Transverse colon (tissue), 4 donors: ENCODE measurements around the gene HIF3A. TPM values are rescaled to one million over a fixed set of nuclear protein-coding genes. Genes with fewer than 3 reads are reported as not detected.

Source experiments
- DNase-seq: peaks from one replicate; pipeline ENCODE4 v3.0.0-alpha.2; 2019
- H3K27ac ChIP-seq, 4 donors: fragments of 200-600 bp; sonication (generic); 2 replicates each; pipeline ENCODE4 v1.5.1; 2016 to 2018; ENCODE audit warnings: inconsistent platforms in 4 of 4
- H3K27me3 ChIP-seq: fragments of 200-600 bp; sonication (generic); 2 replicates; pipeline ENCODE4 v1.5.1; 2017; ENCODE audit warnings: inconsistent platforms
- H3K36me3 ChIP-seq, 4 donors: fragments of 200-600 bp; sonication (generic); 2 replicates each; pipeline ENCODE4 v1.5.1; 2017 to 2019; ENCODE audit warnings: inconsistent platforms in 4 of 4
- H3K4me1 ChIP-seq, 4 donors: fragments of 200-600 bp; sonication (generic); 2 replicates each; pipeline ENCODE4 v1.5.1; 2017 to 2020; ENCODE audit warnings: inconsistent platforms in 4 of 4
- H3K4me3 ChIP-seq, 4 donors: fragments of 200-600 bp; sonication (generic); 1 replicate in 1 of 4; 2 replicates in 3 of 4; pipeline versions ENCODE4 v1.5.1 to v1.6.1; 2017 to 2019; ENCODE audit warnings: inconsistent platforms in 4 of 4
- H3K9me3 ChIP-seq, 2 donors: fragments of 200-600 bp; sonication (generic); 2 replicates each; pipeline ENCODE4 v1.5.1; 2017 to 2019; ENCODE audit warnings: inconsistent platforms in 2 of 2
- CTCF ChIP-seq, 5 experiments: fragments of 200-600 bp in 3 of 5; fragments of 450-650 bp in 2 of 5; sonication (generic) in 3 of 5; IDR thresholded peaks; 1 replicate in 2 of 5; 2 replicates in 3 of 5; pipeline ENCODE4 v1.5.1; 2016 to 2017; ENCODE audit warnings: antibody characterized with exemption in 5 of 5, inconsistent platforms in 3 of 5, mild to moderate bottlenecking in 2 of 5, moderate library complexity in 1 of 5
- EP300 ChIP-seq: sonication (generic); formaldehyde crosslinking; IDR thresholded peaks from one replicate; pipeline ENCODE4 v1.6.1; 2017; ENCODE audit warnings: antibody characterized with exemption, low read depth
- POLR2A ChIP-seq: fragments of 450-650 bp; IDR thresholded peaks from one replicate; pipeline ENCODE4 v1.6.1; 2016; ENCODE audit warnings: antibody characterized with exemption, mild to moderate bottlenecking, moderate library complexity
- POLR2AphosphoS5 ChIP-seq, 3 donors: sonication (generic); formaldehyde crosslinking; IDR thresholded peaks; one replicate each; pipeline ENCODE4 v1.6.1; 2016; ENCODE audit warnings: antibody characterized with exemption in 3 of 3
- WGBS, 2 donors: methylation state at CpG; one replicate each; pipeline ENCODE4 v1.1.5; 2018; ENCODE audit warnings: low coverage in 1 of 2; 5-methylcytosine and 5-hydroxymethylcytosine counted together
- in situ Hi-C, 4 donors: fragments of 200-750 bp; cut with MboI; loops; one replicate each; pipeline versions ENCODE4 v1.15.0 to v1.15.1; 2017; ENCODE audit warnings: low sequenced_read_pairs in 3 of 4, low pct_ligation_motif_present in 1 of 4, low pct_unique_long_range_greater_than_20kb in 1 of 4
- intact Hi-C: fragments of 100-400 bp; cut with DNase I; formaldehyde crosslinking; loops from one replicate; pipeline ENCODE4 v1.15.1; 2023; ENCODE audit warnings: low total_unique reads
- total RNA-seq, 4 donors: library from RNA; depleted of rRNA; stranded (reverse); fragments of >200 nt; gene quantifications; one replicate each; pipeline ENCODE4 v1.1.0, GENCODE V29; 2016

The HIF3A gene
- total RNA-seq, 4 donors from 2014 or later, result 37.7 to 227 (median 97.5) TPM

- H3K27me3 ChIP-seq, result no peaks in the 10 kb centered on the region
- no peak overlapping the region for H3K27ac ChIP-seq
- 63 to 80% methylated on average over 1 of the region's 1 CpG for WGBS, 2 donors
- peaks cover 19 to 25% (median 22%) of the 10 kb centered on the region in 4 donors for H3K4me1 ChIP-seq
- intact Hi-C loops (no loop called here), in situ Hi-C loops (no loop called here)
- no peak for TF ChIP-seq CTCF (IDR thresholded peaks at IDR 0.05)
- no peak for TF ChIP-seq POLR2AphosphoS5 (IDR thresholded peaks at IDR 0.05)
- no peak for TF ChIP-seq POLR2A
- no peak for TF ChIP-seq EP300
- H3K36me3 ChIP-seq, result no peaks in the 10 kb centered on the region
- DNase-seq, result no peak
- no peaks in the 10 kb centered on the region for H3K9me3 ChIP-seq
- H3K4me3 ChIP-seq, result no peak overlapping the region
These were observed 47.5 kb downstream of the HIF3A start for GRCh38 chr19:46344363-46344762.

DNA sequence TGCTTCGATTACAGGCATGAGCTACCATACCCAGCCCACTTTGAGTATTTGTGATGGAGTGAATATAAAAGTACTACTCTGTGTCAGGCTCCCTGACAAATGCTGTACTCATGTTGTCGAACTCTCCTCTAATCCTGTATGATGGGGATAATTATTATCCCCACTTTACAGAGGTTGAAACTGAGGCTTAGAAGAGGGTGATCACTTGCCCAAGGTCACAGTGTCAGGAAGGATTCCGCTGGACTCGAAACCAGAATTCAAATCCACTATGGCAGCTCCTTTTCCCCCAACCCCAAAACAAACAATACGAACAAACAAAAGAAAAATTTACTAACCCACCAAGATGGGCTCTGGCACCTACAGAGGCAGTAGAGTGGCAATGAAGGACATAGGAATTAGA, 48.3 kb downstream of the HIF3A start:
- no peaks in the 10 kb centered on the region for H3K9me3 ChIP-seq
- intact Hi-C loops, result no loop called here
- DNase-seq, result no peak
- in situ Hi-C loops, result no loop called here
- peaks cover 26 to 33% (median 30%) of the 10 kb centered on the region in 4 donors for H3K4me1 ChIP-seq
- TF ChIP-seq EP300 (no peak), POLR2A (no peak), POLR2AphosphoS5 (IDR thresholded peaks at IDR 0.05) (no peak), CTCF (IDR thresholded peaks at IDR 0.05) (no peak)
- no peak overlapping the region for H3K4me3 ChIP-seq
- no peak overlapping the region for H3K27ac ChIP-seq
- 91 to 100% methylated on average over 1 to 5 of the region's 5 CpGs for WGBS, 2 donors
- no peaks in the 10 kb centered on the region for H3K36me3 ChIP-seq
- H3K27me3 ChIP-seq, result no peaks in the 10 kb centered on the region

DNA sequence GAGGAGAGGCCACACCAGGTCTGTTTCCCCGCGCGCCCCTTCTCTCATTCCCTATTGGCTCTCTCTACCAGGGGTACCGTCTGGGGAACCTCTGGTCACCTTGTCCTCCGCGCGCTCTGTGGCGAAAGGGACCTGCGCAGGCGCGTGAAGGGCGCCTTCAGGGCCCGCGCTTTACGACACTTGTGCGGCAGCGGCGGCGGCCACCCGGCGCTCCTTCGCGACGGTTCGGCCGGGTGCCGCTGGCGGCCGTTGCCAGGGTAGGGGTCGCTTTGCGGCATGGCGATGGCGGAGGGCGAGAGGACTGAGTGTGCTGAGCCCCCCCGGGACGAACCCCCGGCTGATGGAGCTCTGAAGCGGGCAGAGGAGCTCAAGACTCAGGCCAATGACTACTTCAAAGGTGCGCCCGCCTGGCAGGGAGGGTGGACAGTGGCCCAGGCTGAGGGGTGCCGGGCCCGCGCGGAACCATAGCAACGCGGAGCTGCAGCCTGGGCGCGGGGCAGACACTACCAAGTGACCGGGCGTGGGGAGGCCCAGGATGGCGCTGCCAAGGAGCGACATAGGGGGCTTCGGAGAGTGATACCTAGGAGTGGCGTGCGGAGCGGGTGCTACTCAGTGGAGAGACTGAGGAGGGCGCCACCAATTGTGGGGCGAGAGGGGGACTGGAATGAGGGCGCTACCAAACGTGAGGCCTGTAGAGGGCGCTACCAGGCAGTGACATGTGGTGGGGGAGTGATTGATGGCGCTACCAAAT, 50.2 kb downstream of the HIF3A start, which contains the start of gene PPP5C:
TSS of gene PPP5C (plus strand) at position 267 of the 751 bp plus-strand sequence. CDS start at position 277, 10 bp downstream.
- Histone ChIP-seq H3K27ac (peak within 1 kb of the TSS; percentile 87 to 88 (median 88)), H3K9me3 (no peaks in the 10 kb centered on the region), H3K27me3 (no peaks in the 10 kb centered on the region), H3K4me1 (peaks cover 45 to 51% (median 48%) of the 10 kb centered on the region in 4 donors), H3K4me3 (peak within 1 kb of the TSS; percentile 64 to 92 (median 80)), H3K36me3 (no peaks in the 10 kb centered on the region)
- in situ Hi-C loops, result no loop called here
- intact Hi-C loops, result no loop called here
- DNase-seq, result peak; percentile 95
- 0 to 4% methylated on average over 5 to 56 of the region's 62 CpGs for whole genome bisulfite sequencing, 2 donors
- TF ChIP-seq EP300 (no peak), POLR2AphosphoS5 (IDR thresholded peaks at IDR 0.05) (peak; percentile 77 to 95 (median 93)), CTCF (IDR thresholded peaks at IDR 0.05) (peak; percentile 65 to 94 (median 80)), POLR2A (peak; percentile 93)

- intact Hi-C loops, result no loop called here
- WGBS, 2 donors, result 3% methylated on average over 3 of the region's 3 CpGs; no CpG with 5 or more reads in 1 of the 2 donors
- H3K27ac ChIP-seq, result peak overlapping the region; percentile 87 to 88 (median 88)
These were observed 50.7 kb downstream of the HIF3A start for GRCh38 chr19:46347572-46347883.

More at GRCh38 chr19:46347572-46347883, 50.7 kb downstream of the HIF3A start:
- in situ Hi-C loops, result no loop called here
- peak overlapping the region; percentile 64 to 92 (median 80) for H3K4me3 ChIP-seq
- H3K36me3 ChIP-seq, result no peaks in the 10 kb centered on the region
- H3K4me1 ChIP-seq, result peaks cover 46 to 54% (median 50%) of the 10 kb centered on the region in 4 donors
- no peaks in the 10 kb centered on the region for H3K9me3 ChIP-seq
- no peaks in the 10 kb centered on the region for H3K27me3 ChIP-seq
- no peak for DNase-seq
- TF ChIP-seq CTCF (IDR thresholded peaks at IDR 0.05) (peak in 1 of 5 experiments; percentile 5), POLR2A (no peak), EP300 (no peak), POLR2AphosphoS5 (IDR thresholded peaks at IDR 0.05) (no peak)
